Neural cell (in vitro differentiated cells): ENCODE results near the gene CAMK1D.

Experiments
- EP300 ChIP-seq: fragments of 450-650 bp; conservative IDR thresholded peaks from 2 replicates; pipeline ENCODE4 v1.6.1; 2014; ENCODE audit warnings: antibody characterized with exemption, mild to moderate bottlenecking, moderate library complexity; ENCODE audit not compliant: poor library complexity, severe bottlenecking
- EZH2 ChIP-seq: fragments of 200-600, 300-800 bp; shearing (Covaris generic), sonication (generic); IDR thresholded peaks from 2 replicates; pipeline ENCODE4 v1.6.1; 2014; ENCODE audit warnings: antibody characterized with exemption, low read length, borderline replicate concordance, mild to moderate bottlenecking; ENCODE audit not compliant: insufficient read depth, poor library complexity, severe bottlenecking
- MXI1 ChIP-seq: fragments of 450-650 bp; conservative IDR thresholded peaks from 2 replicates; pipeline ENCODE4 v1.6.1; 2014; ENCODE audit warnings: antibody characterized with exemption, mild to moderate bottlenecking; ENCODE audit not compliant: poor library complexity, severe bottlenecking
- POLR2AphosphoS5 ChIP-seq: IDR thresholded peaks from 2 replicates; pipeline ENCODE4 v1.6.1; 2012
- RAD21 ChIP-seq: fragments of 450-650 bp; conservative IDR thresholded peaks from 2 replicates; pipeline ENCODE4 v1.6.1; 2014; ENCODE audit warnings: antibody characterized with exemption, mild to moderate bottlenecking, moderate library complexity
- REST ChIP-seq: IDR thresholded peaks from 2 replicates; pipeline ENCODE4 v1.6.1; 2012; ENCODE audit warnings: borderline replicate concordance
- SMC3 ChIP-seq: fragments of 450-650 bp; conservative IDR thresholded peaks from 2 replicates; pipeline ENCODE4 v1.6.1; 2014; ENCODE audit warnings: antibody characterized with exemption, mild to moderate bottlenecking, moderate library complexity; ENCODE audit not compliant: poor library complexity
- TAF1 ChIP-seq: IDR thresholded peaks from 2 replicates; pipeline ENCODE4 v1.6.1; 2012; ENCODE audit warnings: low read depth
- TF ChIP-seq, protein P1 (sequence below): fragments of 450-650 bp; IDR thresholded peaks from 2 replicates; pipeline ENCODE4 v1.5.1; 2014; ENCODE audit warnings: antibody characterized with exemption, mild to moderate bottlenecking, moderate library complexity; ENCODE audit not compliant: poor library complexity, severe bottlenecking

- no peak for TF ChIP-seq REST
- TF ChIP-seq, protein P1, sequence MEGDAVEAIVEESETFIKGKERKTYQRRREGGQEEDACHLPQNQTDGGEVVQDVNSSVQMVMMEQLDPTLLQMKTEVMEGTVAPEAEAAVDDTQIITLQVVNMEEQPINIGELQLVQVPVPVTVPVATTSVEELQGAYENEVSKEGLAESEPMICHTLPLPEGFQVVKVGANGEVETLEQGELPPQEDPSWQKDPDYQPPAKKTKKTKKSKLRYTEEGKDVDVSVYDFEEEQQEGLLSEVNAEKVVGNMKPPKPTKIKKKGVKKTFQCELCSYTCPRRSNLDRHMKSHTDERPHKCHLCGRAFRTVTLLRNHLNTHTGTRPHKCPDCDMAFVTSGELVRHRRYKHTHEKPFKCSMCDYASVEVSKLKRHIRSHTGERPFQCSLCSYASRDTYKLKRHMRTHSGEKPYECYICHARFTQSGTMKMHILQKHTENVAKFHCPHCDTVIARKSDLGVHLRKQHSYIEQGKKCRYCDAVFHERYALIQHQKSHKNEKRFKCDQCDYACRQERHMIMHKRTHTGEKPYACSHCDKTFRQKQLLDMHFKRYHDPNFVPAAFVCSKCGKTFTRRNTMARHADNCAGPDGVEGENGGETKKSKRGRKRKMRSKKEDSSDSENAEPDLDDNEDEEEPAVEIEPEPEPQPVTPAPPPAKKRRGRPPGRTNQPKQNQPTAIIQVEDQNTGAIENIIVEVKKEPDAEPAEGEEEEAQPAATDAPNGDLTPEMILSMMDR: no peak
- TF ChIP-seq POLR2AphosphoS5: no peak
- TF ChIP-seq TAF1: no peak
- no peak for TF ChIP-seq RAD21
- no peak for TF ChIP-seq EZH2
- TF ChIP-seq SMC3: no peak
- no peak for TF ChIP-seq EP300
- TF ChIP-seq MXI1: no peak
Observed at GRCh38 chr10:12337453-12338372, 11.6 kb upstream of the CAMK1D start.
